Smooth muscle cell (in vitro differentiated cells): ENCODE results near the gene KCNE1. TPM values are rescaled to one million over a fixed set of nuclear protein-coding genes. Genes with fewer than 3 reads are reported as not detected.

Source experiments
- DNase-seq: peaks from one replicate; lab custom pipeline; 2025; ENCODE audit not compliant: unreplicated experiment; lab: John Stamatoyannopoulos, UW
- H2AFZ ChIP-seq: fragments of 200-600 bp; sonication (generic); 2 replicates; pipeline ENCODE4 v1.6.0; 2016; ENCODE audit warnings: antibody characterized with exemption, low read depth, mild to moderate bottlenecking
- H3F3A ChIP-seq: fragments of 200-600 bp; sonication (generic); 2 replicates; pipeline ENCODE4 v1.6.0; 2017; ENCODE audit warnings: antibody characterized with exemption, low read depth
- H3K27ac ChIP-seq: fragments of 200-600 bp; sonication (generic); 2 replicates; pipeline ENCODE4 v1.5.1; 2016; ENCODE audit warnings: low read depth, mild to moderate bottlenecking
- H3K27me3 ChIP-seq: fragments of 200-600 bp; sonication (generic); 2 replicates; pipeline ENCODE4 v1.6.1; 2016; ENCODE audit warnings: low read depth, mild to moderate bottlenecking
- H3K36me3 ChIP-seq: fragments of 200-600 bp; sonication (generic); 2 replicates; pipeline ENCODE4 v1.5.1; 2016; ENCODE audit warnings: low read depth
- H3K4me1 ChIP-seq: fragments of 200-600 bp; sonication (generic); 2 replicates; pipeline ENCODE4 v1.5.1; 2016; ENCODE audit warnings: low read depth
- H3K4me2 ChIP-seq: fragments of 200-600 bp; sonication (generic); 2 replicates; pipeline ENCODE4 v1.6.0; 2016; ENCODE audit warnings: mild to moderate bottlenecking
- H3K4me3 ChIP-seq: fragments of 200-600 bp; sonication (generic); 2 replicates; pipeline ENCODE4 v1.5.1; 2016; ENCODE audit warnings: mild to moderate bottlenecking
- H3K79me2 ChIP-seq: fragments of 200-600 bp; sonication (generic); 2 replicates; pipeline ENCODE4 v1.6.0; 2016; ENCODE audit warnings: low read depth, mild to moderate bottlenecking
- H3K9ac ChIP-seq: fragments of 200-600 bp; sonication (generic); 2 replicates; pipeline ENCODE4 v1.6.0; 2016; ENCODE audit warnings: low read depth
- H3K9me3 ChIP-seq: fragments of 200-600 bp; sonication (generic); replicated peaks from 2 replicates; pipeline ENCODE4 v1.5.1; 2016; ENCODE audit warnings: low read depth
- H4K20me1 ChIP-seq: fragments of 200-600 bp; sonication (generic); 2 replicates; pipeline ENCODE4 v1.6.0; 2016; ENCODE audit warnings: low read depth
- CTCF ChIP-seq: fragments of 200-600 bp; sonication (generic); IDR thresholded peaks from 2 replicates; pipeline ENCODE4 v1.5.1; 2017; ENCODE audit warnings: borderline replicate concordance, mild to moderate bottlenecking, antibody characterized with exemption; ENCODE audit not compliant: insufficient read depth, poor library complexity, severe bottlenecking
- WGBS: methylation state at CpG from one replicate; pipeline ENCODE4 v1.1.7; 2016; ENCODE audit warnings: low lambda C conversion rate; 5-methylcytosine and 5-hydroxymethylcytosine counted together
- polyA plus RNA-seq: library from polyadenylated mRNA; unstranded; fragments of >200 nt; fragmentation: Nextera tagmentation; extraction: Ambion mirVana; gene quantifications from 2 replicates; pipeline ENCODE4 v1.2.1, GENCODE V29; 2016
- total RNA-seq: library from RNA; depleted of rRNA; stranded (reverse); fragments of >200 nt; gene quantifications from 2 replicates; pipeline ENCODE4 v1.2.3, GENCODE V29; 2014

KCNE1 gene
- total and polyA plus RNA-seq, 2 experiments from 2014 or later, result 0.16 TPM; not detected in 1

DNA sequence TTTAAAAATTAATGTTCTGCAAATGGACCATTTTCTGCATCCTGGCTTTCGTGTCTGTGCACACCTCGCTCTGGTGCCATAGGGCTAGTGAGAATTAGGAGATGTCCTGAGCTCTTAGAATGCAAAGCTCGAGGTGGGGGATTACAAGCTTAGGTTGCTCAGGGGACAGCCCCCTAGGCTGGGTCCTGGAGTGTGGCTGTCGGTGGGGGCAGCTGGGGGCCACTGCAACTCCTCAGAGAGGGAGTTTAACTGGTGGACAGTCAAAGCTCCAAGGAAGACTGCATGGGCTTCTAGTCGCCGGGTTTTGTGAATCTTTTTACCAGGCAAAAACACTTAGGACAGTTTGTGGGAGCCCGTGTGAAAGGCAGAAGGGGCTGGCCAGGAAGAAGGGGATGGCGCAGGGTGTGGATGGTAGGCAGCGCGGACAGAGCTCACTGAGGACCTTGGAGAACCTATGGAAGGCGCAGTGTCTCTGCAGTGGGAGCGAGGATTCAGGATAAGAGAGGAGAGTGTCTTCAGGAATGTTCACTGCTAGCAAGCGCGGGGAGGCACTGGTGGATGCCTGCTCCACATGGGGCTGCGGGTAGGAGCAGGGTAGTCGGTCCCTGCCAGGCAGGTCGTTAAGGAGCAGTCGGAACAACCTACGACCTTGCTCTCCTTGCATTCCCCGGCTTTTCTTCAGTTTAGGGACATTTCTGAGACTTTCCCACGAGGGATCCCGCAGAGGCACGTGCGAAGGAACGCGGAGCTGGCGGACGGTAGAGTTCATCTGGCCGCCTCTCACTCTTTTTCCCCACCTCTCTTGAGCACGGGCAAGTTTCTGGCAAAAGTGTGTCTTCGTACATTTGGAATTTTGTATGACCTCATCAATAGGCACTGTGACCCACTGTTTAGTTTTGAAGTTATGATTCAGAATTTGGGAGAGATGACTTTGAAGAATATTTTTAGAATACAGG lies 12.9 kb upstream of the KCNE1 start:
- 30% methylated on average over 31 of the region's 31 CpGs for whole genome bisulfite sequencing
- Histone ChIP-seq H3F3A (peaks cover 18% of the 10 kb centered on the region), H3K27me3 (no peaks in the 10 kb centered on the region), H3K36me3 (no peaks in the 10 kb centered on the region), H3K9me3 (no peaks in the 10 kb centered on the region), H3K9ac (peak overlapping the region; percentile 95), H3K4me3 (peak overlapping the region; percentile 60), H3K4me2 (peak overlapping the region; percentile 88), H3K4me1 (peaks cover 24% of the 10 kb centered on the region), H2AFZ (no peak overlapping the region), H3K79me2 (no peaks in the 10 kb centered on the region), H4K20me1 (no peaks in the 10 kb centered on the region), H3K27ac (peak overlapping the region; percentile 99)
- DNase-seq, result no peak
- TF ChIP-seq CTCF, result no peak

- peaks cover 24% of the 10 kb centered on the region for H3K4me1 ChIP-seq
- 95% methylated on average over 7 of the region's 7 CpGs for WGBS
- H4K20me1 ChIP-seq, result no peaks in the 10 kb centered on the region
- no peak overlapping the region for H3K4me3 ChIP-seq
- peaks cover 15% of the 10 kb centered on the region for H3F3A ChIP-seq
- no peak overlapping the region for H2AFZ ChIP-seq
- no peak overlapping the region for H3K9ac ChIP-seq
- H3K27ac ChIP-seq, result no peak overlapping the region
- DNase-seq, result no peak
- H3K4me2 ChIP-seq, result no peak overlapping the region
- no peaks in the 10 kb centered on the region for H3K27me3 ChIP-seq
- no peaks in the 10 kb centered on the region for H3K9me3 ChIP-seq
- H3K79me2 ChIP-seq, result no peaks in the 10 kb centered on the region
- TF ChIP-seq CTCF, result no peak
- H3K36me3 ChIP-seq, result no peaks in the 10 kb centered on the region
Observed at GRCh38 chr21:34523019-34523555, 11.1 kb upstream of the KCNE1 start.

- Histone ChIP-seq H3F3A (peaks cover 12% of the 10 kb centered on the region), H3K9ac (no peak overlapping the region), H3K4me3 (no peak overlapping the region), H3K27me3 (no peaks in the 10 kb centered on the region), H3K9me3 (no peaks in the 10 kb centered on the region), H4K20me1 (no peaks in the 10 kb centered on the region), H2AFZ (no peak overlapping the region), H3K79me2 (no peaks in the 10 kb centered on the region), H3K4me1 (peaks cover 24% of the 10 kb centered on the region), H3K36me3 (no peaks in the 10 kb centered on the region), H3K4me2 (no peak overlapping the region), H3K27ac (no peak overlapping the region)
- no peak for DNase-seq
- no peak for TF ChIP-seq CTCF
- WGBS, result 93% methylated on average over 6 of the region's 6 CpGs
Observed at GRCh38 chr21:34522284-34522683, 10.3 kb upstream of the KCNE1 start.
